ENCODE measurements around the gene KCND3. TPM values are rescaled to one million over a fixed set of nuclear protein-coding genes. Genes with fewer than 3 reads are reported as not detected.

The KCND3 gene
- total and polyA plus RNA-seq, 5 experiments from 2014 or later = 0.02 to 0.13 (median 0.06) TPM; not detected in 2

- DNase-seq (peak in 2 of 10 donors; percentile 21 to 23), ATAC-seq (peak; percentile 45 to 95)
- no peaks in the 10 kb centered on the region for H3K27me3 Mint-ChIP-seq
- POLR2A ChIA-PET = no interaction called here
- H3K36me3 Mint-ChIP-seq = no peaks in the 10 kb centered on the region
- peak overlapping the region in 8 of 10 donors; percentile 5 to 79 (median 60) for H3K27ac Mint-ChIP-seq
- H3K4me1 Mint-ChIP-seq = peaks cover 15 to 27% (median 20%) of the 10 kb centered on the region in 4 donors
- H3K4me3 Mint-ChIP-seq = no peak overlapping the region
- no peaks in the 10 kb centered on the region for H3K9me3 Mint-ChIP-seq
These were observed 266.2 kb downstream of the KCND3 start for GRCh38 chr1:111723091-111723806.

DNA sequence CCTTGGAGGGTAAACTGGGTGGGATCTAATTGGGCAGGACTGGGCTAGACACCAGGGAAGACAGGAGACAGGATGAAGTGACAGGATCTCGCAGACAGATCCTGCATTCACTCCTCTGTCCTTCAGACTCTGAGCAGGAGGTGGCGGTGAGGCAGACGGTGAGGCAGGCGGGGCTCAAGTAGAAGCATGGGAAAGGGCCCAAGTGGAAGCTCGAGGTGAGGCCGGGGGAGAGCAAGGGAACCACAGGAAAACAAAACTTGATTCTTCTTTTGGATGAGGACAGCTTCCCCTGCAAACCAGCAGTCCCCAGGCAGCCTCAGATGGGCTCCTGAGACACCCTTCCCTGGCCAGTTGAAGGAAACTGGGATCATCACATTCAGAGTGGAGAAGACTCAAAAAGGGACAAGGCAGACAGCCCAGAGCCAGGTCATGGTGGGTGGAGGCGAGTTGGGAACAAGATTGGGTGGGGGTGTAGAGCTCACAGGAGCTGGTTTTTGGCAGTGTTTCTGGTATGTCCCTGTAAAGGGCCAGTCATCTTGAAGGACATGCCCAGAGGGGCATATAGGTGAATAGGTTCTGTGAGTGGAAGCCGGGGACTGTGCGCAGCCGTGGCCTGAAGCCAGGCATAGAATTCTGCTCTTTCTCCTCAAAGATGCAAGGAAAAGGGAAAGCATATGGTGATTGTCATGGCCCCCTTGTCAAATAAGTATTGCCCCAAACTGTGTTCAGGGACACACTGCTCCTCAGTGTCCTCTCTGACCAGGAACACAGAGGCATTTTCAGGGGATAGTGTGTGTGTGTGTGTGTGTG, 268.3 kb downstream of the KCND3 start:
- no peak for DNase-seq

More for the DNA sequence above, 268.3 kb downstream of the KCND3 start:
- H3K4me3 Mint-ChIP-seq = no peak overlapping the region
- no peaks in the 10 kb centered on the region for H3K27me3 Mint-ChIP-seq
- peak overlapping the region in 8 of 10 donors; percentile 7 to 88 (median 56) for H3K27ac Mint-ChIP-seq
- no peaks in the 10 kb centered on the region for H3K9me3 Mint-ChIP-seq
- H3K4me1 Mint-ChIP-seq = peaks cover 15 to 29% (median 20%) of the 10 kb centered on the region in 4 donors
- H3K36me3 Mint-ChIP-seq = peaks cover 0 to 9% (median 3%) of the 10 kb centered on the region in 3 donors
- ATAC-seq = no peak
- POLR2A ChIA-PET = interaction anchor here (0.7 kb wide), 1 partner anchor 39 kb away, joined by 3 read pairs; no protein-coding TSS in a partner anchor

Other genes with a start within 250 kb of the KCND3 start
- 10 to 100 TPM; 18.9 to 24.2 TPM for gene DDX20, start 233.8 kb downstream of the KCND3 start, total RNA-seq
- 10 to 100 TPM in 2 of 3 donors, 1 to 10 TPM in 1; 8.0 to 12.7 (median 10.0) TPM for gene DDX20, start 233.8 kb downstream of the KCND3 start, polyA plus RNA-seq

All from naive thymus-derived CD8-positive, alpha-beta T cell (primary cell).